ENCODE measurements around the gene YWHAB. TPM values are rescaled to one million over a fixed set of nuclear protein-coding genes. Genes with fewer than 3 reads are reported as not detected.

The YWHAB gene
- total RNA-seq, 2 donors from 2014 or later: 256 to 282 TPM

GRCh38 chr20:44946271-44946852 is 60.9 kb downstream of the YWHAB start:
- Histone ChIP-seq H3K27me3 (no peaks in the 10 kb centered on the region), H3K9ac (ENCODE audit: low read depth in 2 of 2, low read length in 2 of 2) (no peak overlapping the region), H3K4me3 (no peak overlapping the region), H3K9me3 (no peaks in the 10 kb centered on the region), H3K4me1 (no peaks in the 10 kb centered on the region), H3K36me3 (peaks cover 21% of the 10 kb centered on the region), H3K27ac (no peak overlapping the region)
- no peak for TF ChIP-seq CTCF (IDR thresholded peaks at IDR 0.05)
- DNase-seq: no peak
- intact Hi-C loops (cut with DNase I): no loop called here

GRCh38 chr20:44948107-44948506 is 62.6 kb downstream of the YWHAB start:
- TF ChIP-seq CTCF (IDR thresholded peaks at IDR 0.05): no peak
- peaks cover 14% of the 10 kb centered on the region for H3K36me3 ChIP-seq
- H3K9me3 ChIP-seq: no peaks in the 10 kb centered on the region
- no peaks in the 10 kb centered on the region for H3K27me3 ChIP-seq
- H3K4me1 ChIP-seq: no peaks in the 10 kb centered on the region
- no peak overlapping the region for H3K27ac ChIP-seq
- H3K9ac ChIP-seq (ENCODE audit: low read depth in 2 of 2, low read length in 2 of 2): no peak overlapping the region
- DNase-seq: no peak
- no peak overlapping the region for H3K4me3 ChIP-seq
- intact Hi-C loops (cut with DNase I): no loop called here

GRCh38 chr20:44948513-44948912 is 63.0 kb downstream of the YWHAB start:
- Histone ChIP-seq H3K36me3 (peaks cover 13% of the 10 kb centered on the region), H3K4me1 (no peaks in the 10 kb centered on the region), H3K9ac (ENCODE audit: low read depth in 2 of 2, low read length in 2 of 2) (no peak overlapping the region), H3K4me3 (no peak overlapping the region), H3K27ac (no peak overlapping the region), H3K27me3 (no peaks in the 10 kb centered on the region), H3K9me3 (no peaks in the 10 kb centered on the region)
- intact Hi-C loops (cut with DNase I): no loop called here
- TF ChIP-seq CTCF (IDR thresholded peaks at IDR 0.05): no peak
- no peak for DNase-seq

GRCh38 chr20:44950368-44950767 is 64.9 kb downstream of the YWHAB start:
- intact Hi-C loops (cut with DNase I): loop anchor here (10.0 kb wide), 1 partner anchor 56 kb away; no protein-coding TSS in a partner anchor
- Histone ChIP-seq H3K27ac (no peak overlapping the region), H3K36me3 (peaks cover 11% of the 10 kb centered on the region), H3K27me3 (no peaks in the 10 kb centered on the region), H3K9me3 (no peaks in the 10 kb centered on the region), H3K9ac (ENCODE audit: low read depth in 2 of 2, low read length in 2 of 2) (no peak overlapping the region), H3K4me1 (no peaks in the 10 kb centered on the region), H3K4me3 (no peak overlapping the region)
- no peak for DNase-seq
- no peak for TF ChIP-seq CTCF (IDR thresholded peaks at IDR 0.05)

GRCh38 chr20:44952731-44953130 is 67.2 kb downstream of the YWHAB start:
- no peaks in the 10 kb centered on the region for H3K4me1 ChIP-seq
- TF ChIP-seq CTCF (IDR thresholded peaks at IDR 0.05): no peak
- no peak for DNase-seq
- no peaks in the 10 kb centered on the region for H3K9me3 ChIP-seq
- H3K36me3 ChIP-seq: no peaks in the 10 kb centered on the region
- H3K4me3 ChIP-seq: no peak overlapping the region
- no peak overlapping the region for H3K9ac ChIP-seq (ENCODE audit: low read depth in 2 of 2, low read length in 2 of 2)
- no peaks in the 10 kb centered on the region for H3K27me3 ChIP-seq
- no peak overlapping the region for H3K27ac ChIP-seq
- intact Hi-C loops (cut with DNase I): loop anchor here (10.0 kb wide), 1 partner anchor 58 kb away; no protein-coding TSS in a partner anchor
